Measurements from ENCODE around the gene NINJ2.
"Not testable (repeated sequence)": the region's sequence is repeated elsewhere in the genome, so short reads cannot be mapped to it uniquely, and the experiment has no call there.

Gene NINJ2

DNA sequence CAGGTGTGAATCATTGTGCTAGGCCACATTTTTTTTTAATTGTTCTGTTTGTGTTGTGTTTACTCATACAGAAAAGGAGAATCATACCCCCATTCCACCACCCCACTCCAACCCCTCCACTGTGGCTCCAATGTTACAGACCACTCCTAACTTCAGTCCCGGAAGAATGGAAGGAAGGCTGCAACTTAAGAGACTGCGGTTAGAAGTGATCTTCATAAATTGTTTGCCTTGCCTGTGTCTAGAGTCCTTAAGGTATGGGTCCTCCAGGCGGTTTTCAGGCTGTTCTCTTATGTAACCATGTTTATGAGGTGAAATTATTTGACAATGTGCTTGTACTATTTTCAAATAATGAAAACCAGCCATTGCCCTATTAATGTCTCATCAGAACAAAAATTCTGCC lies 22.5 kb downstream of the NINJ2 start:
- no peak for TF ChIP-seq POLR2A (IDR thresholded peaks at IDR 0.05; ENCODE audit: low read depth, low read length)
- no peak for DNase-seq (ENCODE audit: insufficient read length, low spot score)
- FAIRE-seq = no peak

DNA sequence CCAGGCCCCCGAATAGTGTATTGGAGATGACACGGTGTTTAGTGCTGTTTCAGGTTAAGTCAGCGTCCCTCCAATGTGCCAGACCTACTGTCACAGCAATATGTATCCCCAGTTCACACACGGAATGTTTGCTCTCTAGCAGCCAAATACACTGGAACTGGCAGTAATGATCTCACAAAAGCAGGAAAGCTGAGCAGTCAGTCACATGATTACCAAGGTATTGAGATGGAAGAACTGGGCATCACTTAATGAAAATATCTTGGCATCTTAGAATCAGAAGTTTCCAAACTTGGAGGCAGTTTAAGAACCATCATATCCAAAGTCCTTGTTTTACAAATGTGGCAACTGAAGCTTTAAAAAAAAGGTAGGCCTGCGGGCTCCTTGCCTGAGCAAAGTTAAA lies 23.3 kb downstream of the NINJ2 start:
- DNase-seq (ENCODE audit: insufficient read length, low spot score) (no peak), FAIRE-seq (no peak)
- no peak for TF ChIP-seq POLR2A (IDR thresholded peaks at IDR 0.05; ENCODE audit: low read depth, low read length)

DNA sequence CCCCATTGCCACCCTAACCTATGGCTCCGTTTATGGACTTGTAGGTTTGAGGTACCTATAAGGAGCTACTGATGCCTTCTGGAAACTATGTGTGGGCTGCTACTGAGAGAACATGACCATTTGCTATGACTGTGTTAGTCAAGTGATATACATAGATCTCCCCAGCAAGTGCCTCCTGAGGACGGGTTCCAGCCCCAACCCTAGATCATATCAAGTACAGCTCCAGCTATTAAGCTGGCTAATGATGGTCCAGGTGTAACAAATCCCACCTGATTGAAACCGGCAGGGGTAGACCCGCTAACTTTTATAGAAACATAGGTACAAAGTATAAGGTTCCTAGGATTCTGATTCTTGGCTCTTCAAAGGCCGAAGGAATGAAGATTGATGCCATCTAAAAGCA lies 23.7 kb downstream of the NINJ2 start:
- no peak for TF ChIP-seq POLR2A (IDR thresholded peaks at IDR 0.05; ENCODE audit: low read depth, low read length)
- no peak for FAIRE-seq
- no peak for DNase-seq (ENCODE audit: insufficient read length, low spot score)

DNA sequence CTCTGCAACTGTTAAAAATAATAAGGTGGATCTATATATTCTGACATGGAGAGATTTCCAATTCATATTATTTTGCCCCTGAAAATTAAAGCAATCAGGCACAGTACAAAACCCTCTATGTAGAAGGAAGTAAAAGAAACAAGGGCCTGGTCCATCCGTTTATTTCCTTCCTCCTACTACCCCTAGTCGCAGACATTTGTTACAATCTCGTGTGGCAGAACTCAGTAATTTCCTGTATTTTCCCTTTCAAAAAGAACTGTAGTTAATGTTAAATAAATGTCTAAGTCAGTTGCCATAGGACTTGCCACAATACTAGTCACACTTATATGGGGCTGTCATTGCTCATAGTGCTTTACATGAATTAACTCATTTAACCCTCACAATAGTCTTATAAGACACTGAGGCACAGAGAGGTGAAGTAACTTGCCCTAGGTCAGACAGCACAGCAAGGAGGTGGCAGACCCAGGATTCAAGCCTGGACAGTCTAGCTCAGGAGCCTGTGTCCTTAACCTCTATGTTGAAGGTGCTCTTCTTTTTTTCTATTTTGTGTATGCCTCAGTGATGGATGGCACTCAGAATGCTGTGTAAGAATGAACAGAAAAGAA lies 24.2 kb downstream of the NINJ2 start:
- DNase-seq (ENCODE audit: insufficient read length, low spot score) (no peak), FAIRE-seq (no peak)
- TF ChIP-seq POLR2A (IDR thresholded peaks at IDR 0.05; ENCODE audit: low read depth, low read length) = no peak

DNA sequence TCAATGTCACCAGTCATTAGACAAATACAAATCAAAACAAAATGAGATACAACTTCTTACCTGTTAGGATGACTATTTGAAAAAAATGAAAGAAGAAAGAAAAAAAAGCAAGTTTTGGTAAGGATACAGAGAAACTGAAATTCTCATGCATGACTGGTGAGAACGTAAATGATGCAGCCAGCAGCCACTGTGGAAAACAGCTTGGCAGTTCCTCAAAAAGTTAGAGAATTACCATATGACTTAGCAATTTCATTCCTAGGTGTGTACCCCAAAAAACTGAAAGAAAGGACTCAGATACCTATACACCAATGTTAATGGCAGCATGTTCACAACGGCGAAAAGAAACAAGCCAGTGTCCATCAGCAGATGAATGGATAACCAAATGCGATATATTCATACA lies 26.6 kb downstream of the NINJ2 start:
- TF ChIP-seq POLR2A (IDR thresholded peaks at IDR 0.05; ENCODE audit: low read depth, low read length) = no peak
- FAIRE-seq (no peak), DNase-seq (ENCODE audit: insufficient read length, low spot score) (no peak)

DNA sequence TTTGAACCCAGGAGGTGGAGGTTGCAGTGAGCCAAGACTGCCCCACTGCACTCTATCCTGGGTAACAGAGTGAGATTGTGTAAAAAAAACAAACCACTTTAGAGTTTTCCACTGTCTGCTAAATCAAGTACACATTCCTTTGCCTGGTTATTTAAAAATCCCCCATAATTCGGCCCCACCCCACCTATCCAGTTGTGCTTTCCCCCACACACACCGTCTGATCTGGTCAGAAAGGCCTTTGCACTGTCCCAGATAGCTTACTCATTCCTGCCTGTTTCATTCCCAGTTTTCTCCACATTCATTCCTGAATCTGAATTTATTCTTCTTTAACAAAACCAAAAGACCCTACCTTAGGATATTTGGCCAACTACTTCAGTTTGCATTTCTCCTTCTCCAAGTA lies 29.5 kb downstream of the NINJ2 start:
- no peak for DNase-seq (ENCODE audit: insufficient read length, low spot score)
- no peak for FAIRE-seq
- no peak for TF ChIP-seq POLR2A (IDR thresholded peaks at IDR 0.05; ENCODE audit: low read depth, low read length)

DNA sequence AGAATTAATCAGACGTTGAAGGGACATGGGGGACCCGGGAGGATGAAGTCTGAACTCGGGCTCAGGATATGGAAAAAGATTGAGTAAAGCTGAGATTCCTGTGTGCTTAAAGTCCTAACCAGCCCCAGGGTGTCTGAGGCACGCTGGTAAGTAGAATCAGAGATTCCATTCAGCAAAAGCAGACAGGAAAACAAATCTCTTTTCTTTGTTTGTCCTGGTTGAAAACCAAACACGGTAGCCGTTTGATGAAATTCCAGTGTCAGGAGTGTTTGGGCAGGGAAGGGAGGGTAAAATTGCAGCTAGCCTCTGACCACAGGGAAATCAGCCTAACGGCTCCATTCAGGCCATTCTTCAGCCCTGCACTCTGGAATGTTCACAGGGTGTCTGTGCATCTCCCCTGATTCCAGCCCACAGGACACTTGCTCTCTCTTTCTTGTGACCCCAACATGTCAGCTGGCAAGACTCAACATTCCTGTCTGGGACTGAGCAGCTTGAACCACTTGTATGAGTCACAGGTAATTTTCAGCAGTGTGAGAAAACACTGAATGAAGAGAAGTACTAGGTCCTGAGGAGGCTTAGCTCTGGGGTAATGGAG lies 31.0 kb downstream of the NINJ2 start:
- no peak for TF ChIP-seq POLR2A (IDR thresholded peaks at IDR 0.05; ENCODE audit: low read depth, low read length)
- peak; percentile 79 for FAIRE-seq
- peak; percentile 80 for DNase-seq (ENCODE audit: insufficient read length, low spot score)

DNA sequence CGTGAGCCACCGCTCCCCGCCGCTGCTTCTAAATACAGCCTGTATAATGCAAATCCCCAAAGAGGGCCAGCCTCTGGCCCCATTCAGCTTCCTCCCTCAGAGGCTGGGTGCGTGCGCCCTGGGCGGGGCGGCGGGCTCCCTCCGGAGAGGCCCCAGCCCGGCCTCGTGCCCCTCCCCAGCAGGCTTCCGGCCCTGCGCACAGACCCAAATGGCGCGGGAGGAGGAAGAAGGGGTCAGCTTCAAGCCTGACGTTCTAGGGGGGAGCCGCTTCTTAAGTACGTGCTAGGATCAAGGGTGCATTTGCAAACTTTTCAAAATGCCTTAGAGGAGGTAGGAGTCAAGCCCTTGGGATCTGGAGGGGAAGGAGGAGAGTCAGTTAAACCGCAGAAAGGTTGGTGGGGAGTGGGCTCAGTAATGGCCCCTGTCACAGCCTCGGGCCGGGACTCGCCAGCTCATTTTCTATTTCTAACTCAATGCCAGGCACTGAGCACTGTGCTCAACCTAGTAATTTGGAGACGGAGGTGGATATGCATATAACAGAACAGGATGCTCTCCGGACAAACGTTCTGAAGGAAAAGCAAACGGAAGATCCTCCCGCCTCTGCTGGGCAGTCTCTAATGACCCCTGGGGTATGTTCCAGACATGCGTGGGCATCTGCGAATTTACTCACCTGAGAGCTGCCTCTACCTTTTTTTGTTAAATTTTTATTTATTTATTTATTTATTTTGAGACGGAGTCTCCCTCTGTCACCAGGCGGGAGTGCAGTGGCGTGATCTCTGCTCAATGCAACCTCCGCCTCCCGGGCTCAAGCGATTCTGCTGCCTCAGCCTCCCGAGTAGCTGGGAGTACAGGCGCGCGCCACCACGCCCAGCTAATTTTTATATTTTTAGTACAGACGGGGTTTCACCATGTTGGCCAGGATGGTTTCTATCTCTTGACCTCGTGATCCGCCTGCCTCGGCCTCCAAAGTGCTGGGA lies 32.3 kb downstream of the NINJ2 start:
- no peak for TF ChIP-seq POLR2A (IDR thresholded peaks at IDR 0.05; ENCODE audit: low read depth, low read length)
- no peak for DNase-seq (ENCODE audit: insufficient read length, low spot score)
- no peak for FAIRE-seq

DNA sequence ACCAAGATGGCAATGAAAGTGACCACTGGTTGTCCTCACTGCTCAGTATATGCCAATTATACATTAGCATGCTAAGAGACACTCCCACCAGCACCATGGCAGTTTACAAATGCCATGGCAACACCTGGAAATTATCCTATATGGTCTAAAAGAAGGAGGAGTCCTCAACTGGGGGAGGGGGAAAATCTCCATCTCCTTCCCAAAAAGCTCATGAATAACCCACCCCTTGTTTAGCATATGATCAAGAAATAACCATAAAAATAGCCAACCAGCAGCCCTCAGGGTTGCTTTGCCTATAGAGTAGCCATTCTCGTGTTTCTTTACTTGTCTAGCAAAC lies 34.5 kb downstream of the NINJ2 start:
- FAIRE-seq; DNase-seq (ENCODE audit: insufficient read length, low spot score): not testable (repeated sequence)

DNA sequence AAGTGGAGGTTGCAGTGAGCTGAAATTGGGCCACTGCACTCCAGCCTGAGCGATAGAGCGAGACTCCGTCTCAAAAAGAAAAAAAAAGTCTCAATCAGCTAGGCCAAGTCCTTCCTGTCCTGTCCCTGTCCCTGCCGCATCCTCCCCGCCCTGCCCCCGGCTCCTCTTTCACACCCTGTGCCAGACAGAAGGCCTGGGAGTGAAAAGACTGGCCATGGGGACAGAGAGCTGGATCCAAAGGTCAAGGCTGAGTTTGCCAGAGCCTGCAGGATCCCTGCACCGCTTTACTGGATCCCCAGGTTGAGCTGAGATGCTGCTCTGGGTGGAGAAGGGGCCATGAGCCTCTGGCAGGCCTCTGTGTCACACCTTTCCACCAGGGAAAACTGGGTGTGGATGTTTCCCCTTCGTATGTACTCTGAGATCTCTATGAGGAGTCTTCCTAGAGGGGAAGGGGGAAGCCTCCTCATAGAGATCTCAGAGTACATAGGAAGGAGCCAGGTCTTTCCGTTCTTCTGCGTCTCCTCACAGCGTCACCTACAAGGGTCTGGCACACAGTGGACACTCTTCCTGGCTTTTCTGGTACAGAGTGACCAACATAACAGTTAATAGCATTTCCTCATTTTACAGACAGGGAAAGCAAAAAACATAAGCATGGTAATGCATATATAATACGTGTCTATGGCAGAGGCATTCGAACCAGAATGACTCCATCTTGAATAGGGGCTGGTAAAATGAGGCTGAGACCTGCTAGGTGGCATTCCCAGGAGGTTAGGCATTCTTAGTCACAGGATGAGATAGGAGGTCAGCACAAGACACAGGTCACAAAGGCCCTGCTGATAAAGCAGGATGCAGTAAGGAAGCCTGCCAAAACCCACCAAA lies 35.1 kb downstream of the NINJ2 start:
- DNase-seq (ENCODE audit: insufficient read length, low spot score) = no peak
- no peak for FAIRE-seq
- no peak for TF ChIP-seq POLR2A (IDR thresholded peaks at IDR 0.05; ENCODE audit: low read depth, low read length)

DNA sequence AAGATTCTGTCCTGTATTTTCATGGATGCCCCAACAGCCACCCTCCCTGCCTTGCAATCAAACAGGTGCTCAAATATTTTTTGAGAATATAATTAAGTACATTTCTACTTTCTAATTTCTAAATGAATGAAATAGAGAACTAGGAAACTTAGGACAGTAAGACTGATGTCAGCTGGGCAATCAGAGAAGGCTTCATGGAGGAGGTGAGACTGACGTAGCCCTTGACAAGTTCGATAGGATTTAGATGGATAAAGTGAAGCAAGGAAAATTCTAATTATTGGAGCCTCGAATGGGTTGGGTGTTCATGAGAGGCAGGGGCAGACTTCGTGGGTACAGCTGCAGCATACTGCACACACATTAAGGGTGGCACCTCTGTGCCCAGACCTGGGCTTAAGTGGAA lies 36.0 kb downstream of the NINJ2 start:
- DNase-seq (ENCODE audit: insufficient read length, low spot score) (no peak), FAIRE-seq (no peak)
- TF ChIP-seq POLR2A (IDR thresholded peaks at IDR 0.05; ENCODE audit: low read depth, low read length) = no peak

DNA sequence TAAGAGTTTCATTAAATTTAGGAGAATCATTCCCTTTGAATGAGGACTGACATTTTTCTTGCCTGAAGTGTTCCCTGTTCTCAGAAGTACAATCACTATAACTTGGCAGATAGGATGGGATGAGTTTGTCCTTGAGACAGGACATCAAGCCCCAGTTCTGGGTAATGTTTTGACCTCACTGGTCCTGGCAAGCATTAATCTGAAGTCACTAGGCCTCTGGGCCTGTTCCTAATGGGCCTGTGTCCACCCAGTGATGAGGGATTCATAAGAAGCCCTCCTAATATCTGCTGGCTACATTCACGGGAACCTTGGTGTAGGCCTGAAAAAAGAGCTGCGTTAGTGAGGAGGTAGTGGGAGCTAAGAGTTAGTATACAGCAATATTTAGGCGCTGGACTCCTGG lies 37.2 kb downstream of the NINJ2 start:
- no peak for FAIRE-seq
- DNase-seq (ENCODE audit: insufficient read length, low spot score) = no peak
- no peak for TF ChIP-seq POLR2A (IDR thresholded peaks at IDR 0.05; ENCODE audit: low read depth, low read length)

DNA sequence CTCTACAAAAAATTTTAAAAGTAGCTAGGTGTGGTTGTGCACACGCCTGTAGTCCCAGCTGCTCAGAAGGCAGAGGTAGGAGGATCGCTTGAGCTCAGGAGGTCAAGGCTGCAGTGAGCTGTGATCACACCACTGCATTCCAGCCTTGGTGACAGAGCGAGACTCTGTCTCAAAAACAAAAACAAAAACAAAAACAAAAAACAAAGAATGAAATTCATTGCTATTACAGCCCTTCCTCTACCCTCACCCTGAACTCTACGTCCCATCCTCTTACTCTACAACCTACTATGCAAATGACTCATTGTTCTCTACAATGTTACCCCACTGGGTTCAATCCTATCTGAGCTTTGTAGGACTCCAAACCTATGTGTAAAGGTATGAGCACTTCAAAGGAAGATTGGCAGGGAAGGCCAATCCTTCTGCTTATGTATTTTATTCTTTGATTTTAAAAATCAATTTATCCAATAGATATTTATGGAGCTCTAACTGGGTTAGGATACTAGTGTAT lies 39.3 kb downstream of the NINJ2 start:
- TF ChIP-seq POLR2A (IDR thresholded peaks at IDR 0.05; ENCODE audit: low read depth, low read length) = no peak
- DNase-seq (ENCODE audit: insufficient read length, low spot score) (no peak), FAIRE-seq (no peak)
